CD14-positive monocyte (primary cell): ENCODE results near the gene GADD45GIP1. TPM values are rescaled to one million over a fixed set of nuclear protein-coding genes. Genes with fewer than 3 reads are reported as not detected.

Experiments used
- DNase-seq, 3 donors: peaks; one replicate each; pipeline ENCODE4 v3.0.0-alpha.2; 2011 to 2022
- H2AFZ ChIP-seq: 2 replicates; pipeline ENCODE4 v1.6.0; 2012; ENCODE audit warnings: mild to moderate bottlenecking, low read depth, low read length, inconsistent platforms; ENCODE audit not compliant: insufficient read depth, poor library complexity, severe bottlenecking
- H3K27ac ChIP-seq, 2 donors: 1 replicate in 1 of 2; 2 replicates in 1 of 2; pipeline ENCODE4 v1.5.1; 2012 to 2013; ENCODE audit warnings: low read length in 2 of 2, control low read depth in 1 of 2, inconsistent platforms in 1 of 2, low read depth in 1 of 2, mild to moderate bottlenecking in 1 of 2
- H3K27me3 ChIP-seq, 2 donors: one replicate each; pipeline versions ENCODE4 v1.6.0 to v1.6.1; 2011 to 2013; ENCODE audit warnings: low read length in 2 of 2; ENCODE audit not compliant: control insufficient read depth in 2 of 2, insufficient read depth in 2 of 2
- H3K36me3 ChIP-seq, 2 donors: replicated peaks in 1 of 2; 1 replicate in 1 of 2; 2 replicates in 1 of 2; pipeline versions ENCODE4 v1.5.1 to v1.6.1; 2012 to 2013; ENCODE audit warnings: low read length in 2 of 2, control low read depth in 1 of 2, inconsistent platforms in 1 of 2, mild to moderate bottlenecking in 1 of 2; ENCODE audit not compliant: insufficient read depth in 2 of 2, control insufficient read depth in 1 of 2
- H3K4me1 ChIP-seq, 2 donors: 1 replicate in 1 of 2; 2 replicates in 1 of 2; pipeline versions ENCODE4 v1.5.1 to v1.6.1; 2012 to 2013; ENCODE audit warnings: low read length in 2 of 2, control low read depth in 1 of 2, inconsistent platforms in 1 of 2, mild to moderate bottlenecking in 1 of 2, moderate library complexity in 1 of 2; ENCODE audit not compliant: insufficient read depth in 2 of 2, control insufficient read depth in 1 of 2
- H3K4me2 ChIP-seq: replicated peaks from 2 replicates; pipeline ENCODE3; 2012; ENCODE audit warnings: low read length, moderate library complexity, mild to moderate bottlenecking; ENCODE audit not compliant: poor library complexity, severe bottlenecking; ENCODE audit errors: extremely low read depth
- H3K4me3 ChIP-seq, 3 experiments: fragments of 200-600 bp in 1 of 3; sonication (generic) in 1 of 3; replicated peaks in 1 of 3; 1 replicate in 2 of 3; 2 replicates in 1 of 3; pipeline ENCODE4 v1.5.1; 2011 to 2013; ENCODE audit warnings: low read length in 3 of 3, mild to moderate bottlenecking in 3 of 3, control low read depth in 2 of 3, low read depth in 2 of 3, inconsistent platforms in 1 of 3, moderate library complexity in 1 of 3
- H3K79me2 ChIP-seq: 2 replicates; pipeline ENCODE4 v1.6.0; 2012; ENCODE audit warnings: mild to moderate bottlenecking, control low read depth, inconsistent platforms, low read length, moderate library complexity; ENCODE audit not compliant: insufficient read depth
- H3K9ac ChIP-seq: 2 replicates; pipeline ENCODE4 v1.6.0; 2017; ENCODE audit warnings: low read length, mild to moderate bottlenecking; ENCODE audit not compliant: insufficient read depth, poor library complexity, severe bottlenecking
- H3K9me3 ChIP-seq, 2 donors: replicated peaks in 1 of 2; 1 replicate in 1 of 2; 2 replicates in 1 of 2; pipeline versions ENCODE4 v1.5.1 to v1.6.1; 2012 to 2013; ENCODE audit warnings: low read length in 2 of 2, control low read depth in 1 of 2; ENCODE audit not compliant: control insufficient read depth in 1 of 2, insufficient read depth in 1 of 2
- H4K20me1 ChIP-seq: 2 replicates; pipeline ENCODE4 v1.6.0; 2012; ENCODE audit warnings: mild to moderate bottlenecking, low read length, control low read depth, moderate library complexity; ENCODE audit not compliant: insufficient read depth
- H3K27ac Mint-ChIP-seq, 7 donors: one replicate each; pipeline ENCODE4 v1.8.0; 2020; ENCODE audit warnings: mild to moderate bottlenecking in 7 of 7, mixed read lengths in 7 of 7, moderate library complexity in 6 of 7, inconsistent platforms in 2 of 7
- H3K27me3 Mint-ChIP-seq, 3 donors: one replicate each; pipeline ENCODE4 v1.8.0; 2021 to 2022; ENCODE audit warnings: low read depth in 3 of 3, mild to moderate bottlenecking in 3 of 3, mixed read lengths in 3 of 3, moderate library complexity in 3 of 3, inconsistent platforms in 1 of 3
- H3K36me3 Mint-ChIP-seq, 2 donors: one replicate each; pipeline ENCODE4 v1.8.0; 2020; ENCODE audit warnings: mixed read lengths in 2 of 2, inconsistent platforms in 1 of 2, mild to moderate bottlenecking in 1 of 2
- H3K4me1 Mint-ChIP-seq: one replicate; pipeline ENCODE4 v1.8.0; 2020; ENCODE audit warnings: mild to moderate bottlenecking, mixed read lengths
- H3K4me3 Mint-ChIP-seq, 2 donors: one replicate each; pipeline ENCODE4 v1.8.0; 2020; ENCODE audit warnings: mild to moderate bottlenecking in 2 of 2, mixed read lengths in 2 of 2, moderate library complexity in 1 of 2
- H3K9me3 Mint-ChIP-seq, 7 donors: one replicate each; pipeline ENCODE4 v1.8.0; 2020 to 2022; ENCODE audit warnings: mixed read lengths in 7 of 7, mild to moderate bottlenecking in 6 of 7, moderate library complexity in 6 of 7, inconsistent platforms in 2 of 7
- WGBS: methylation state at CpG from one replicate; pipeline ENCODE4 v1.1.5; 2013; ENCODE audit warnings: missing lambda C conversion rate; ENCODE audit not compliant: insufficient coverage; 5-methylcytosine and 5-hydroxymethylcytosine counted together
- intact Hi-C, 2 donors: fragments of 100-400 bp; cut with micrococcal nuclease; formaldehyde crosslinking; loops; one replicate each; pipeline versions ENCODE4 v1.15.0 to v1.15.1; 2023
- polyA plus RNA-seq, 3 donors: library from polyadenylated mRNA; depleted of rRNA in 1 of 3; unstranded in 2 of 3; stranded (reverse) in 1 of 3; fragments of 300-500 nt in 2 of 3; fragments of >200 nt in 1 of 3; fragmentation: Illumina TruSeq in 2 of 3; gene quantifications; 1 replicate in 2 of 3; 2 replicates in 1 of 3; pipeline ENCODE4 v1.2.3, GENCODE V29; 2012 to 2021
- TF ChIP-seq, protein P1 (sequence below): fragments of 200-600 bp; IDR thresholded peaks from one replicate; pipeline ENCODE4 v1.8.0; 2022; ENCODE audit warnings: antibody characterized with exemption, mild to moderate bottlenecking

The GADD45GIP1 gene
- polyA plus RNA-seq, 3 donors: 8.3 to 42.4 (median 31.6) TPM

DNA sequence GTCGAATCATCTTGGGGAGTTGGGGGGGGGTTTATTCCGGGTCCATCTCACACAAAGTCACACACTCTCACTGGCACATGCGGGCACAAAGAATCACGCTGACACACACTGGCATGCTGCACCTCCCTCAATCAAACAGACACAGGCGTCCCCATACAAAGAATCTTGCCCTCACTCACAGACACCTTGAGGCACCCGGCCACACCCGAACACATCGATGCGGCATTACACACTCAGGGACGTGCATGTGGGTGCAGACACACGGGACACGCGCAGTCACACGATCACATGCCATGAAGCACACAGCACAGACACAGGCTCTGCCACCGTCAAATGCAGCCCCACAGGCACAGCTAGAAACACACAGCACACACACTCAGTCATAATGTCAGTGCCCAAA is 46.1 kb upstream of the GADD45GIP1 start:
- peaks cover 0 to 8% of the 10 kb centered on the region in 2 donors for H3K36me3 Mint-ChIP-seq
- Histone ChIP-seq H3K4me2 (no peak overlapping the region), H3K4me3 (no peak overlapping the region), H2AFZ (no peak overlapping the region), H3K36me3 (no peaks in the 10 kb centered on the region), H3K27me3 (no peaks in the 10 kb centered on the region), H4K20me1 (peaks cover 5% of the 10 kb centered on the region), H3K9ac (no peak overlapping the region), H3K9me3 (no peaks in the 10 kb centered on the region), H3K79me2 (no peaks in the 10 kb centered on the region), H3K4me1 (no peaks in the 10 kb centered on the region), H3K27ac (no peak overlapping the region)
- H3K27me3 Mint-ChIP-seq: peaks cover 5 to 6% (median 5%) of the 10 kb centered on the region in 3 donors
- H3K4me1 Mint-ChIP-seq: no peaks in the 10 kb centered on the region
- H3K4me3 Mint-ChIP-seq: no peak overlapping the region
- intact Hi-C loops: no loop called here
- WGBS: 96% methylated on average over 12 of the region's 15 CpGs
- peaks cover 0 to 2% (median 0%) of the 10 kb centered on the region in 7 donors for H3K9me3 Mint-ChIP-seq
- no peak for DNase-seq
- no peak overlapping the region for H3K27ac Mint-ChIP-seq
- TF ChIP-seq, protein P1, sequence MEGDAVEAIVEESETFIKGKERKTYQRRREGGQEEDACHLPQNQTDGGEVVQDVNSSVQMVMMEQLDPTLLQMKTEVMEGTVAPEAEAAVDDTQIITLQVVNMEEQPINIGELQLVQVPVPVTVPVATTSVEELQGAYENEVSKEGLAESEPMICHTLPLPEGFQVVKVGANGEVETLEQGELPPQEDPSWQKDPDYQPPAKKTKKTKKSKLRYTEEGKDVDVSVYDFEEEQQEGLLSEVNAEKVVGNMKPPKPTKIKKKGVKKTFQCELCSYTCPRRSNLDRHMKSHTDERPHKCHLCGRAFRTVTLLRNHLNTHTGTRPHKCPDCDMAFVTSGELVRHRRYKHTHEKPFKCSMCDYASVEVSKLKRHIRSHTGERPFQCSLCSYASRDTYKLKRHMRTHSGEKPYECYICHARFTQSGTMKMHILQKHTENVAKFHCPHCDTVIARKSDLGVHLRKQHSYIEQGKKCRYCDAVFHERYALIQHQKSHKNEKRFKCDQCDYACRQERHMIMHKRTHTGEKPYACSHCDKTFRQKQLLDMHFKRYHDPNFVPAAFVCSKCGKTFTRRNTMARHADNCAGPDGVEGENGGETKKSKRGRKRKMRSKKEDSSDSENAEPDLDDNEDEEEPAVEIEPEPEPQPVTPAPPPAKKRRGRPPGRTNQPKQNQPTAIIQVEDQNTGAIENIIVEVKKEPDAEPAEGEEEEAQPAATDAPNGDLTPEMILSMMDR: no peak

- TF ChIP-seq, protein P1: no peak
- peaks cover 7 to 11% (median 10%) of the 10 kb centered on the region in 3 donors for H3K27me3 Mint-ChIP-seq
- peaks cover 0 to 2% (median 0%) of the 10 kb centered on the region in 7 donors for H3K9me3 Mint-ChIP-seq
- H3K4me2 ChIP-seq: no peak overlapping the region
- H4K20me1 ChIP-seq: peaks cover 3% of the 10 kb centered on the region
- no peaks in the 10 kb centered on the region for H3K9me3 ChIP-seq
- no peaks in the 10 kb centered on the region for H3K4me1 ChIP-seq
- H3K27me3 ChIP-seq: peaks cover 0 to 5% of the 10 kb centered on the region in 2 donors
- intact Hi-C loops: no loop called here
- DNase-seq: no peak
- no peak overlapping the region for H3K27ac ChIP-seq
- H3K4me3 ChIP-seq: no peak overlapping the region
- no peak overlapping the region for H3K27ac Mint-ChIP-seq
- H3K9ac ChIP-seq: no peak overlapping the region
- H3K79me2 ChIP-seq: no peaks in the 10 kb centered on the region
- 92% methylated on average over 22 of the region's 29 CpGs for WGBS
- H3K4me1 Mint-ChIP-seq: no peaks in the 10 kb centered on the region
- H3K4me3 Mint-ChIP-seq: no peak overlapping the region
- no peak overlapping the region for H2AFZ ChIP-seq
- peaks cover 0 to 8% of the 10 kb centered on the region in 2 donors for H3K36me3 Mint-ChIP-seq
- H3K36me3 ChIP-seq: no peaks in the 10 kb centered on the region
Observed at GRCh38 chr19:13002166-13002898, 45.3 kb upstream of the GADD45GIP1 start.
